Right lobe of liver (tissue), 4 donors: Measurements from ENCODE around the gene PLA2G4A.

ENCODE experiments used
- CTCF ChIP-seq, 4 donors: fragments of 200-600 bp in 3 of 4; fragments of 450-650 bp in 1 of 4; IDR thresholded peaks; one replicate each; pipeline versions ENCODE4 v1.5.1 to v1.8.0; 2016 to 2022; ENCODE audit warnings: antibody characterized with exemption in 4 of 4, mild to moderate bottlenecking in 2 of 4
- POLR2A ChIP-seq: fragments of 450-650 bp; IDR thresholded peaks from one replicate; pipeline ENCODE4 v1.6.1; 2017; ENCODE audit warnings: antibody characterized with exemption, mild to moderate bottlenecking
- donor health status: DM: no; HTN: no; CAD: no.
- donor health status: DM: no; HTN: no; CAD: no.
- donor health status: DM: no; HTN: yes; CAD: no.

GRCh38 chr1:186975220-186975619 lies 146.5 kb downstream of the PLA2G4A start:
- TF ChIP-seq CTCF (IDR thresholded peaks at IDR 0.05): no peak
- no peak for TF ChIP-seq POLR2A
